NCI-H2196 treated with DMSO at 0.1 percent for 48 hours (cell line): ENCODE data around the gene HYAL3.
A peak's percentile ranks its signal among the peaks of the same experiment; 100 is the strongest.
"Not testable (repeated sequence)": the region's sequence is repeated elsewhere in the genome, so short reads cannot be mapped to it uniquely, and the experiment has no call there.

Experiments used
- DNase-seq: peaks from one replicate; lab custom pipeline; 2025; ENCODE audit not compliant: unreplicated experiment; lab: John Stamatoyannopoulos, UW

HYAL3 gene

GRCh38 chr3:50292159-50293078 lies 6.8 kb downstream of the HYAL3 start, which contains the start of gene IFRD2:
Gene IFRD2, minus strand, starts transcription at chr3:50292429. Its CDS starts 155 bp downstream, at chr3:50292274.
- DNase-seq: peak; percentile 78

GRCh38 chr3:50290161-50290641 lies 9.0 kb downstream of the HYAL3 start:
- DNase-seq: no peak

- no peak for DNase-seq
Measured at GRCh38 chr3:50289130-50289529, 10.1 kb downstream of the HYAL3 start.

GRCh38 chr3:50288387-50289007 lies 10.7 kb downstream of the HYAL3 start:
- DNase-seq: no peak

GRCh38 chr3:50287262-50287661 lies 11.9 kb downstream of the HYAL3 start:
- DNase-seq: no peak

- DNase-seq: no peak
Measured at GRCh38 chr3:50286322-50287227, 12.6 kb downstream of the HYAL3 start.

- not testable (repeated sequence) for DNase-seq
Measured at GRCh38 chr3:50284121-50284520, 15.1 kb downstream of the HYAL3 start.

GRCh38 chr3:50279255-50280016 lies 19.8 kb downstream of the HYAL3 start:
- no peak for DNase-seq

- DNase-seq: no peak
Measured at GRCh38 chr3:50278880-50279224, 20.4 kb downstream of the HYAL3 start, which contains the start of gene LSMEM2. Gene LSMEM2, plus strand, starts transcription at chr3:50279087. Its CDS starts 27 bp downstream, at chr3:50279114.

GRCh38 chr3:50278123-50278879 lies 20.9 kb downstream of the HYAL3 start:
- no peak for DNase-seq

- DNase-seq: no peak
Measured at GRCh38 chr3:50276762-50277101, 22.5 kb downstream of the HYAL3 start.

- no peak for DNase-seq
Measured at GRCh38 chr3:50275996-50276761, 23.0 kb downstream of the HYAL3 start.

- DNase-seq: no peak
Measured at GRCh38 chr3:50275141-50275995, 23.8 kb downstream of the HYAL3 start.

GRCh38 chr3:50274371-50275104 lies 24.7 kb downstream of the HYAL3 start:
- DNase-seq: no peak

GRCh38 chr3:50273689-50274065 lies 25.5 kb downstream of the HYAL3 start:
- no peak for DNase-seq

GRCh38 chr3:50272911-50273688 lies 26.1 kb downstream of the HYAL3 start:
- peak; percentile 39 for DNase-seq

GRCh38 chr3:50272538-50272910 lies 26.7 kb downstream of the HYAL3 start:
- DNase-seq: not testable (repeated sequence)
